ENCODE results near the gene FGF22.
"Not testable (repeated sequence)": the region's sequence is repeated elsewhere in the genome, so short reads cannot be mapped to it uniquely, and the experiment has no call there.

DNA sequence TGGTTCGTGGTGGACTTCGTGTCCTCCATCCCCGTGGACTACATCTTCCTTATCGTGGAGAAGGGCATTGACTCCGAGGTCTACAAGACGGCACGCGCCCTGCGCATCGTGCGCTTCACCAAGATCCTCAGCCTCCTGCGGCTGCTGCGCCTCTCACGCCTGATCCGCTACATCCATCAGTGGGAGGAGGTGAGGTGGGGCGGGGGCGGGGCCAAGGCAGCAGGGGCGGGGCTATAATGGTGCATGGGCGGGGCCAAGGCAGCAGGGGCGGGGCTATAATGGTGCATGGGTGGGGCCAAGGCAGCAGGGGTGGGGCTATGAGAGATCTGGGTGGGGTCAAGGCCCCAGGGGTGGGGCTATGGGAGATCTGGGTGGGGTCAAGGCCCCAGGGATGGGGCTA is 35.9 kb upstream of the FGF22 start:
- TF ChIP-seq, protein P1, sequence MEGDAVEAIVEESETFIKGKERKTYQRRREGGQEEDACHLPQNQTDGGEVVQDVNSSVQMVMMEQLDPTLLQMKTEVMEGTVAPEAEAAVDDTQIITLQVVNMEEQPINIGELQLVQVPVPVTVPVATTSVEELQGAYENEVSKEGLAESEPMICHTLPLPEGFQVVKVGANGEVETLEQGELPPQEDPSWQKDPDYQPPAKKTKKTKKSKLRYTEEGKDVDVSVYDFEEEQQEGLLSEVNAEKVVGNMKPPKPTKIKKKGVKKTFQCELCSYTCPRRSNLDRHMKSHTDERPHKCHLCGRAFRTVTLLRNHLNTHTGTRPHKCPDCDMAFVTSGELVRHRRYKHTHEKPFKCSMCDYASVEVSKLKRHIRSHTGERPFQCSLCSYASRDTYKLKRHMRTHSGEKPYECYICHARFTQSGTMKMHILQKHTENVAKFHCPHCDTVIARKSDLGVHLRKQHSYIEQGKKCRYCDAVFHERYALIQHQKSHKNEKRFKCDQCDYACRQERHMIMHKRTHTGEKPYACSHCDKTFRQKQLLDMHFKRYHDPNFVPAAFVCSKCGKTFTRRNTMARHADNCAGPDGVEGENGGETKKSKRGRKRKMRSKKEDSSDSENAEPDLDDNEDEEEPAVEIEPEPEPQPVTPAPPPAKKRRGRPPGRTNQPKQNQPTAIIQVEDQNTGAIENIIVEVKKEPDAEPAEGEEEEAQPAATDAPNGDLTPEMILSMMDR (IDR thresholded peaks at IDR 0.05; ENCODE audit: borderline replicate concordance, extremely low read depth, low read length, poor library complexity, severe bottlenecking), result not testable (repeated sequence)
- not testable (repeated sequence) for TF ChIP-seq EZH2 (IDR thresholded peaks at IDR 0.05; ENCODE audit: borderline replicate concordance, low read depth, low read length, severe bottlenecking)
